Left kidney (tissue), 2 donors: Measurements from ENCODE around the gene CDH4. TPM values are rescaled to one million over a fixed set of nuclear protein-coding genes. Genes with fewer than 3 reads are reported as not detected.

Experiments
- DNase-seq: peaks from one replicate; pipeline ENCODE4 v3.0.0-alpha.2; 2013
- polyA plus RNA-seq: library from polyadenylated mRNA; unstranded; fragments of 120-200 nt; gene quantifications from one replicate; pipeline ENCODE4 v1.2.1, GENCODE V29; 2013; ENCODE audit not compliant: insufficient read length

The CDH4 gene
- polyA plus RNA-seq, 1 donor, result 7.3 TPM

GRCh38 chr20:61605862-61606557, 353.9 kb downstream of the CDH4 start:
- DNase-seq, result no peak

GRCh38 chr20:61608275-61609085, 356.4 kb downstream of the CDH4 start:
- DNase-seq, result peak; percentile 76

- DNase-seq, result no peak
Observed at GRCh38 chr20:61609461-61609860, 357.4 kb downstream of the CDH4 start.

- no peak for DNase-seq
Observed at GRCh38 chr20:61611401-61612180, 359.5 kb downstream of the CDH4 start.

GRCh38 chr20:61613917-61614705, 362.1 kb downstream of the CDH4 start:
- DNase-seq, result no peak

GRCh38 chr20:61614706-61615100, 362.6 kb downstream of the CDH4 start:
- DNase-seq, result no peak

GRCh38 chr20:61615806-61616205, 363.7 kb downstream of the CDH4 start:
- no peak for DNase-seq

GRCh38 chr20:61619751-61620150, 367.7 kb downstream of the CDH4 start:
- no peak for DNase-seq

- DNase-seq, result no peak
Observed at GRCh38 chr20:61620174-61620573, 368.1 kb downstream of the CDH4 start.

- no peak for DNase-seq
Observed at GRCh38 chr20:61621035-61621730, 369.1 kb downstream of the CDH4 start.

GRCh38 chr20:61621852-61622251, 369.8 kb downstream of the CDH4 start:
- DNase-seq, result no peak

- no peak for DNase-seq
Observed at GRCh38 chr20:61623451-61623850, 371.4 kb downstream of the CDH4 start.

GRCh38 chr20:61625246-61625645, 373.2 kb downstream of the CDH4 start:
- no peak for DNase-seq

GRCh38 chr20:61626412-61626811, 374.4 kb downstream of the CDH4 start:
- no peak for DNase-seq

GRCh38 chr20:61627791-61628415, 375.8 kb downstream of the CDH4 start:
- no peak for DNase-seq

- no peak for DNase-seq
Observed at GRCh38 chr20:61628480-61628879, 376.4 kb downstream of the CDH4 start.

GRCh38 chr20:61628901-61629601, 377.0 kb downstream of the CDH4 start:
- DNase-seq, result peak; percentile 10

GRCh38 chr20:61629602-61630390, 377.7 kb downstream of the CDH4 start:
- no peak for DNase-seq

- no peak for DNase-seq
Observed at GRCh38 chr20:61630391-61630650, 378.3 kb downstream of the CDH4 start.

- no peak for DNase-seq
Observed at GRCh38 chr20:61630816-61631215, 378.8 kb downstream of the CDH4 start.
